OCI-LY7 (cell line): ENCODE measurements around the gene RBM33. TPM values are rescaled to one million over a fixed set of nuclear protein-coding genes. Genes with fewer than 3 reads are reported as not detected.

Experiments used
- BruUV-seq: library from RNA; stranded (reverse); fragments of 400-500 nt; replicated peaks from 2 replicates; lab custom pipeline; 2021; lab: Mats Ljungman, UMichigan
- CTCF ChIA-PET: fragments of 300-600 bp; sonication (Branson Sonifier 250); formaldehyde crosslinking; loops from one replicate; lab custom pipeline; 2022; ENCODE audit warnings: antibody characterized with exemption; ENCODE audit not compliant: unreplicated experiment; lab: Charles Lee
- POLR2A ChIA-PET: fragments of 300-600 bp; sonication (Branson Sonifier 250); formaldehyde crosslinking; loops from one replicate; lab custom pipeline; 2022; ENCODE audit warnings: antibody characterized with exemption; lab: Charles Lee
- DNase-seq: peaks from one replicate; pipeline ENCODE4 v3.0.0-alpha.2; 2015; ENCODE audit warnings: low spot score
- H2AFZ ChIP-seq: fragments of 200-600 bp; sonication (generic), shearing (Covaris generic); 2 replicates; pipeline ENCODE4 v1.6.1; 2014; ENCODE audit warnings: mild to moderate bottlenecking, antibody characterized with exemption, low read length, moderate library complexity
- H3K27ac ChIP-seq: fragments of 200-600 bp; sonication (generic); 2 replicates; pipeline ENCODE4 v1.5.1; 2014; ENCODE audit warnings: mixed run types, low read depth, mild to moderate bottlenecking, moderate library complexity, low read length, inconsistent platforms; ENCODE audit not compliant: poor library complexity, severe bottlenecking
- H3K36me3 ChIP-seq: fragments of 200-600 bp; sonication (generic); 2 replicates; pipeline ENCODE4 v1.6.1; 2014; ENCODE audit warnings: mild to moderate bottlenecking, antibody characterized with exemption, low read length, moderate library complexity, mixed read lengths; ENCODE audit not compliant: insufficient read depth
- H3K4me1 ChIP-seq: fragments of 200-600 bp; sonication (generic); 2 replicates; pipeline ENCODE4 v1.5.1; 2014; ENCODE audit warnings: mild to moderate bottlenecking, low read length; ENCODE audit not compliant: insufficient read depth, poor library complexity, severe bottlenecking
- H3K4me2 ChIP-seq: fragments of 200-600 bp; sonication (generic); 2 replicates; pipeline ENCODE4 v1.6.1; 2014; ENCODE audit warnings: mild to moderate bottlenecking, low read length
- H3K4me3 ChIP-seq: fragments of 200-600 bp; sonication (generic); 2 replicates; pipeline ENCODE4 v1.5.1; 2014; ENCODE audit warnings: mild to moderate bottlenecking, low read depth, low read length; ENCODE audit not compliant: poor library complexity, severe bottlenecking
- H3K79me2 ChIP-seq: fragments of 200-600 bp; sonication (generic); 2 replicates; pipeline ENCODE4 v1.6.1; 2016; ENCODE audit warnings: low read depth, mild to moderate bottlenecking, low read length, moderate library complexity, mixed read lengths; ENCODE audit not compliant: insufficient read depth
- H3K9me2 ChIP-seq: fragments of 200-600 bp; sonication (generic); 2 replicates; pipeline ENCODE4 v1.6.1; 2016; ENCODE audit warnings: mild to moderate bottlenecking, low read length, mixed read lengths; ENCODE audit not compliant: insufficient read depth
- H3K9me3 ChIP-seq: fragments of 200-600 bp; sonication (generic); 2 replicates; pipeline ENCODE4 v1.6.1; 2014; ENCODE audit warnings: mild to moderate bottlenecking, mixed run types, low read length, mixed read lengths
- H4K20me1 ChIP-seq: fragments of 200-600 bp; sonication (generic); 2 replicates; pipeline ENCODE4 v1.6.1; 2014; ENCODE audit warnings: mild to moderate bottlenecking, antibody characterized with exemption, low read length, moderate library complexity, mixed read lengths; ENCODE audit not compliant: insufficient read depth
- CTCF ChIP-seq: fragments of 200-600 bp; sonication (generic); conservative IDR thresholded peaks from 2 replicates; pipeline ENCODE4 v1.5.1; 2014; ENCODE audit warnings: mild to moderate bottlenecking, antibody characterized with exemption, low read length, moderate library complexity, mixed read lengths
- EZH2phosphoT487 ChIP-seq: fragments of 200-600 bp; sonication (generic); IDR thresholded peaks from 2 replicates; pipeline ENCODE4 v1.6.1; 2018; ENCODE audit warnings: low read depth, borderline replicate concordance, mild to moderate bottlenecking, mixed run types, antibody characterized with exemption, low read length, moderate library complexity, mixed read lengths
- intact Hi-C: fragments of 100-400 bp; cut with micrococcal nuclease; formaldehyde crosslinking; loops from one replicate; pipeline ENCODE4 v1.10.0; 2022; ENCODE audit not compliant: unreplicated experiment
- total RNA-seq, 2 experiments: library from RNA; depleted of rRNA in 1 of 2; stranded (reverse); fragments of >200 nt in 1 of 2; shearing (Covaris generic) in 1 of 2; gene quantifications; 2 replicates each; pipeline ENCODE4 v1.2.3, GENCODE V29; 2014 to 2022

RBM33 gene
- total RNA-seq, 2 experiments from 2014 or later = 67.6 to 127 TPM

- Histone ChIP-seq H4K20me1 (no peaks in the 10 kb centered on the region), H3K36me3 (no peaks in the 10 kb centered on the region; the same call in 1 of the 2 replicates), H2AFZ (no peak overlapping the region), H3K9me3 (no peaks in the 10 kb centered on the region), H3K4me2 (peak overlapping the region; percentile 34; the same call in 1 of the 2 replicates), H3K27ac (no peak overlapping the region), H3K9me2 (no peaks in the 10 kb centered on the region), H3K4me3 (no peak overlapping the region), H3K4me1 (no peaks in the 10 kb centered on the region), H3K79me2 (no peaks in the 10 kb centered on the region)
- intact Hi-C loops = no loop called here
- DNase-seq = peak; percentile 22
- TF ChIP-seq EZH2phosphoT487 = no peak
- no peak for TF ChIP-seq CTCF
- BruUV-seq = no TSS peak
- POLR2A ChIA-PET = no interaction called here
- CTCF ChIA-PET = no interaction called here
Measured at GRCh38 chr7:155602750-155603149, 41.7 kb upstream of the RBM33 start.

GRCh38 chr7:155603205-155603857 lies 41.1 kb upstream of the RBM33 start:
- POLR2A ChIA-PET = interaction anchor here (0.5 to 0.7 kb wide), 3 partner anchors 9 to 953 kb away, joined by 3 read pairs; no protein-coding TSS in a partner anchor
- DNase-seq = no peak
- TF ChIP-seq EZH2phosphoT487 (no peak), CTCF (no peak)
- no peak overlapping the region for H3K4me2 ChIP-seq
- H3K4me3 ChIP-seq = no peak overlapping the region
- H3K9me2 ChIP-seq = no peaks in the 10 kb centered on the region
- H3K79me2 ChIP-seq = no peaks in the 10 kb centered on the region
- CTCF ChIA-PET = no interaction called here
- no peak overlapping the region for H3K27ac ChIP-seq
- H3K9me3 ChIP-seq = no peaks in the 10 kb centered on the region
- no peak overlapping the region for H2AFZ ChIP-seq
- no peaks in the 10 kb centered on the region; the same call in 1 of the 2 replicates for H3K36me3 ChIP-seq
- H3K4me1 ChIP-seq = no peaks in the 10 kb centered on the region
- intact Hi-C loops = no loop called here
- no TSS peak for BruUV-seq
- H4K20me1 ChIP-seq = no peaks in the 10 kb centered on the region

GRCh38 chr7:155603858-155604503 lies 40.5 kb upstream of the RBM33 start:
- ChIA-PET POLR2A (interaction anchor here (0.7 kb wide), 2 partner anchors 9 to 51 kb away, joined by 3 read pairs; no protein-coding TSS in a partner anchor), CTCF (no interaction called here)
- no peak for DNase-seq
- no TSS peak for BruUV-seq
- H3K27ac ChIP-seq = no peak overlapping the region
- no peaks in the 10 kb centered on the region for H3K9me3 ChIP-seq
- intact Hi-C loops = no loop called here
- H3K9me2 ChIP-seq = no peaks in the 10 kb centered on the region
- no peaks in the 10 kb centered on the region for H3K79me2 ChIP-seq
- no peaks in the 10 kb centered on the region for H4K20me1 ChIP-seq
- no peak for TF ChIP-seq CTCF
- no peak for TF ChIP-seq EZH2phosphoT487
- no peak overlapping the region for H3K4me3 ChIP-seq
- no peaks in the 10 kb centered on the region for H3K4me1 ChIP-seq
- H3K36me3 ChIP-seq = no peaks in the 10 kb centered on the region
- H2AFZ ChIP-seq = no peak overlapping the region
- H3K4me2 ChIP-seq = no peak overlapping the region
